SK-N-SH (cell line): ENCODE measurements around the gene SHROOM2. TPM values are rescaled to one million over a fixed set of nuclear protein-coding genes. Genes with fewer than 3 reads are reported as not detected.

ENCODE experiments used
- CTCF ChIA-PET: fragments of 300-600, 350-600 bp; formaldehyde crosslinking; extraction: SDS; loops from one replicate; lab custom pipeline; 2021; lab: Yijun Ruan, JAX
- POLR2A ChIA-PET: fragments of 350-600 bp; sonication (Branson Sonifier 250); formaldehyde crosslinking; extraction: SDS; loops from one replicate; lab custom pipeline; 2020; ENCODE audit warnings: antibody characterized with exemption, inconsistent platforms; lab: Yijun Ruan, JAX
- DNase-seq: peaks from one replicate; pipeline ENCODE4 v3.0.0; 2012
- H2AFZ ChIP-seq: fragments of 200-600 bp; sonication (generic); 2 replicates; pipeline ENCODE4 v1.8.1; 2016; ENCODE audit warnings: antibody characterized with exemption, mild to moderate bottlenecking, low read depth
- H3F3A ChIP-seq: fragments of 200-600 bp; sonication (generic); replicated peaks from 2 replicates; pipeline ENCODE3; 2016; ENCODE audit warnings: antibody characterized with exemption, mild to moderate bottlenecking; ENCODE audit not compliant: insufficient read depth
- H3K27ac ChIP-seq, 2 experiments: fragments of 200-500 bp in 1 of 2; fragments of 200-600 bp in 1 of 2; sonication (Bioruptor generic) in 1 of 2; sonication (generic), shearing (Covaris generic) in 1 of 2; 2 replicates each; pipeline versions ENCODE4 v1.5.1 to v1.6.1; 2014 to 2016; ENCODE audit warnings: low read depth in 2 of 2, inconsistent platforms in 1 of 2, low read length in 1 of 2, mild to moderate bottlenecking in 1 of 2, mixed read lengths in 1 of 2
- H3K27me3 ChIP-seq: fragments of 200-600 bp; sonication (generic), shearing (Covaris generic); 2 replicates; pipeline ENCODE4 v1.6.1; 2016; ENCODE audit warnings: mixed run types; ENCODE audit not compliant: insufficient read depth
- H3K36me3 ChIP-seq, 2 experiments: fragments of 200-500 bp in 1 of 2; fragments of 200-600 bp in 1 of 2; sonication (Bioruptor generic) in 1 of 2; sonication (generic) in 1 of 2; replicated peaks in 1 of 2; 2 replicates each; pipeline versions ENCODE3 to v1.5.1; 2014 to 2016; ENCODE audit warnings: low read length in 1 of 2, mild to moderate bottlenecking in 1 of 2; ENCODE audit not compliant: insufficient read depth in 2 of 2, control insufficient read depth in 1 of 2
- H3K4me1 ChIP-seq, 2 experiments: fragments of 200-500 bp in 1 of 2; fragments of 200-600 bp in 1 of 2; sonication (Bioruptor generic) in 1 of 2; sonication (generic), shearing (Covaris generic) in 1 of 2; 2 replicates each; pipeline versions ENCODE4 v1.5.1 to v1.6.1; 2014 to 2016; ENCODE audit warnings: low read depth in 1 of 2, low read length in 1 of 2, mixed run types in 1 of 2; ENCODE audit not compliant: insufficient read depth in 2 of 2, control insufficient read depth in 1 of 2
- H3K4me2 ChIP-seq: fragments of 200-600 bp; sonication (generic), shearing (Covaris generic); 2 replicates; pipeline ENCODE4 v1.6.1; 2017; ENCODE audit warnings: mixed run types
- H3K4me3 ChIP-seq, 2 experiments: fragments of 200-500 bp in 1 of 2; fragments of 200-600 bp in 1 of 2; sonication (Bioruptor generic) in 1 of 2; sonication (generic), shearing (Covaris generic) in 1 of 2; 2 replicates each; pipeline versions ENCODE4 v1.5.1 to v1.8.1; 2014 to 2016; ENCODE audit warnings: low read depth in 2 of 2, inconsistent platforms in 1 of 2, low read length in 1 of 2, mild to moderate bottlenecking in 1 of 2, mixed read lengths in 1 of 2, moderate library complexity in 1 of 2
- H3K79me2 ChIP-seq: fragments of 200-600 bp; sonication (generic); 2 replicates; pipeline ENCODE4 v1.8.1; 2017; ENCODE audit warnings: mild to moderate bottlenecking; ENCODE audit not compliant: insufficient read depth
- H3K9ac ChIP-seq: fragments of 200-600 bp; sonication (generic); 2 replicates; pipeline ENCODE4 v1.6.1; 2017; ENCODE audit warnings: mixed run types
- H3K9me2 ChIP-seq: fragments of 200-600 bp; sonication (generic); 2 replicates; pipeline ENCODE4 v1.6.1; 2017; ENCODE audit warnings: mixed run types
- H3K9me3 ChIP-seq: fragments of 200-600 bp; sonication (generic); 2 replicates; pipeline ENCODE4 v1.6.1; 2017; ENCODE audit warnings: mixed run types, mild to moderate bottlenecking, moderate library complexity
- H4K20me1 ChIP-seq: fragments of 200-600 bp; sonication (generic); 2 replicates; pipeline ENCODE4 v1.6.1; 2017; ENCODE audit warnings: mild to moderate bottlenecking, mixed run types; ENCODE audit not compliant: insufficient read depth
- CHD2 ChIP-seq: fragments of 150-350 bp; IDR thresholded peaks from 2 replicates; pipeline ENCODE4 v1.6.1; 2018; ENCODE audit warnings: low read length; ENCODE audit not compliant: partially characterized antibody
- FOXJ3 ChIP-seq: sonication (generic); formaldehyde crosslinking; IDR thresholded peaks from 2 replicates; pipeline ENCODE4 v1.5.1; 2020; ENCODE audit warnings: mild to moderate bottlenecking, missing genetic modification reagents
- FOXM1 ChIP-seq: IDR thresholded peaks from 2 replicates; pipeline ENCODE4 v1.4.0; 2012; ENCODE audit warnings: low read depth, mild to moderate bottlenecking
- IRF3 ChIP-seq: fragments of 150-350 bp; IDR thresholded peaks from 2 replicates; pipeline ENCODE4 v1.6.1; 2016; ENCODE audit warnings: mild to moderate bottlenecking, low read depth, low read length
- MEF2A ChIP-seq: IDR thresholded peaks from 2 replicates; pipeline ENCODE4 v1.4.0; 2012; ENCODE audit warnings: low read depth, borderline replicate concordance
- MXI1 ChIP-seq: IDR thresholded peaks from 2 replicates; pipeline ENCODE4 v1.6.1; 2012; ENCODE audit warnings: mild to moderate bottlenecking, low read depth, low read length, improper control_type of control experiment
- NFIC ChIP-seq: IDR thresholded peaks from 2 replicates; pipeline ENCODE4 v1.4.0; 2012; ENCODE audit warnings: borderline replicate concordance
- NRF1 ChIP-seq: IDR thresholded peaks from 2 replicates; pipeline ENCODE4 v1.6.1; 2012; ENCODE audit warnings: low read depth, mild to moderate bottlenecking, low read length
- TAF1 ChIP-seq: IDR thresholded peaks from 2 replicates; pipeline ENCODE4 v1.6.1; 2012; ENCODE audit warnings: low read depth, mild to moderate bottlenecking, low read length, moderate library complexity, borderline replicate concordance
- USF2 ChIP-seq: fragments of 150-350 bp; IDR thresholded peaks from 2 replicates; pipeline ENCODE4 v1.6.1; 2017; ENCODE audit warnings: antibody characterized with exemption, low read length, low read depth, borderline replicate concordance
- ZBTB33 ChIP-seq: IDR thresholded peaks from 2 replicates; pipeline ENCODE4 v1.4.0; 2012; ENCODE audit warnings: low read depth, borderline replicate concordance
- WGBS: methylation state at CpG from one replicate; pipeline ENCODE4 v1.1.6; 2017; ENCODE audit warnings: low lambda C conversion rate; 5-methylcytosine and 5-hydroxymethylcytosine counted together
- polyA plus RNA-seq, 3 experiments: library from polyadenylated mRNA; depleted of rRNA; stranded (reverse); fragments of >200 nt; gene quantifications; 2 replicates each; pipeline ENCODE4 v1.2.3, GENCODE V29; 2012

SHROOM2 gene
- polyA plus RNA-seq, 1 of the 3 experiments (the other 2 are of a cell fraction): not detected

GRCh38 chrX:9966775-9967408, 180.7 kb downstream of the SHROOM2 start, which contains the start of gene CLDN34 (continued):
- no peak for TF ChIP-seq USF2

- Histone ChIP-seq H3F3A (no peaks in the 10 kb centered on the region), H3K4me1 (no peaks in the 10 kb centered on the region), H3K27me3 (no peaks in the 10 kb centered on the region; the same call in 1 of the 2 replicates), H4K20me1 (no peaks in the 10 kb centered on the region), H3K9me2 (no peaks in the 10 kb centered on the region), H3K9ac (no peak overlapping the region), H3K9me3 (no peaks in the 10 kb centered on the region), H3K4me2 (no peak overlapping the region), H2AFZ (no peak overlapping the region), H3K36me3 (no peaks in the 10 kb centered on the region), H3K4me3 (no peak overlapping the region), H3K27ac (no peak overlapping the region), H3K79me2 (no peaks in the 10 kb centered on the region)
- TF ChIP-seq ZBTB33 (no peak), FOXJ3 (CRISPR knock-in tag) (no peak), CHD2 (no peak), MXI1 (no peak), NFIC (no peak), TAF1 (no peak), FOXM1 (no peak), USF2 (no peak), NRF1 (no peak), IRF3 (no peak), MEF2A (no peak)
- CTCF ChIA-PET: no interaction called here
- POLR2A ChIA-PET: no interaction called here
- WGBS: 17% methylated on average over 3 of the region's 3 CpGs
- DNase-seq: no peak
Observed at GRCh38 chrX:9977635-9978034, 191.4 kb downstream of the SHROOM2 start.
